Stimulated activated CD4-positive, alpha-beta T cell treated with anti-CD3 and anti-CD28 coated beads, Interleukin-1b, Interleukin-23, amount 100 ng/mL, for 24 hours (primary cell): Measurements from ENCODE around the gene COLEC11.

ENCODE experiments used
- DNase-seq, 4 experiments: peaks; one replicate each; pipeline ENCODE4 v3.0.0-alpha.2; 2020; ENCODE audit warnings: low read depth in 4 of 4, low spot score in 1 of 4

Gene COLEC11

GRCh38 chr2:3670376-3670775, 75.5 kb downstream of the COLEC11 start:
- DNase-seq = no peak

GRCh38 chr2:3670941-3671340, 76.0 kb downstream of the COLEC11 start:
- no peak for DNase-seq

DNA sequence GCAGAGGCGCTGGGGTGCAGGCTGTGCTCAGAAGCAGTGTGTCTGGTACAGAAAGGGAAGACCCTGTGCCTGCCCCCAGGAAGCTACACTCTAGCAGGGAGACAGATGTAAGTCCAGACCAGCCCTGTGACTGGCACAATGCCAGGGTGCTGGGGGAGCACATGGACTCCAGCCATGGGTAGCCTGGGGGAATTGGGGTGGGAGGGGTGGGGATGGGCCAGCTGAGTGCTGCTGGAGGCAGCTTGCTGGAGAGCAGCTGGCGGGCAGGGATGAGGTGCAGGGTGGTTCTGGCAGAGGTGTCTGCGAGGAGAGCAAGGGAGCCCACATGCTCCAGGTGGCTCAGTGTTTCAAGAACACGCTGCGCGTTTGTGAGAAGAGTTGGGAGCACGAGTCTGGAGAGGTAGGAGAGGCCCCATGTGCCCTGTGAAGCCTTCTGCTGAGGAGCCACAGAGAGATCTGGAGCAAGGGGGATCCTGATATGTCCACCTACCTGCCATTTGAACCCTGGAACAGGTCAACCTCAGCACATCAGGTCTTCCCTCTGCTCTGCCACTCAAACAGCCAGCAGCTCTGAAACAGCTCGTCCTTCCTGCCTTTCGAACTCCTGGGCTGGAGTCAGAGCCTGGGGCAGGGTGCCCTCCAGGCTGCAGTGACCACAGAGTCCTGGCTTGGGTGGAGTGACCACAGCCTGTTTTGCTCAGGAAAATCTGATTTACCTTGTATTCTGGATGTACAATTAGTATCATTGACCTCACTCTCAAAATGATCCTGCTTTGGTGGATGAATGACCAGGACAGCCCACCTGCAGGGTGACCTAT, 78.2 kb downstream of the COLEC11 start:
- DNase-seq = no peak

DNA sequence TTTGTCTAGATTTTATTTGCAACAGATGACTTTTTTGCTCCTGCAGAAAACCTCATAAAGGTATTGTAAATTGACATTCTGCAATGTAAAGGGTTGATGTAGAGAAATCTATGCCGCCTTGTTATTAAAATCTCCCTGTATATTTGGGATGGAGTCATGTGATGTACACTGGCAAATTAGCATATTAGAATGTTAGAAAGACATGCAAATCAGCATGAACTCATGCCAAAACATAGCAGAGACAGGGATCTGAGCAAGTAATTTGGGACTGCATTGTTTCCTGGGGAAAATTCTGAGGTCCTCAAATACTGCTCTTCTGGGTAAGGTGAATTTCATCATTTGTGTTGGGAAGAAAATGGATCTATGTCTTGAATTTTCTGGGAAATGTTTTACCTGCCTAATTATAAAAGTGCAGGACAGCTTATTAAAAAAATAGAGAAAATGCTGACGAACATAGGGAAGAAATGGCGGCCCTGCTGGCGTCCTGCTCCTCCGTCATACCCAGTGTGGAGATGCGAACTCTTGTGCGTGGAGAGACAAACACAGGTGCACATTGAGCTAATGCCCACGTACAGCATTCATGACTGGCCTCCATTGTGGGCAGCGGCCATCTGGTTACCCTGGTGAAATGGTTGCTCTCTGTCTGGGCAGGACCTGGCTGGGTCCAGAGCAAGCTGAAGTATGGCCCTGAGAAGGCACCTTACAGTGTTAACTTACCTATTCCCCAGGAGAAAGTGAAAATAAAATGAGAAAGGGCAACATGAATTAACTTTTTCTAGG, 79.3 kb downstream of the COLEC11 start:
- DNase-seq = no peak

DNA sequence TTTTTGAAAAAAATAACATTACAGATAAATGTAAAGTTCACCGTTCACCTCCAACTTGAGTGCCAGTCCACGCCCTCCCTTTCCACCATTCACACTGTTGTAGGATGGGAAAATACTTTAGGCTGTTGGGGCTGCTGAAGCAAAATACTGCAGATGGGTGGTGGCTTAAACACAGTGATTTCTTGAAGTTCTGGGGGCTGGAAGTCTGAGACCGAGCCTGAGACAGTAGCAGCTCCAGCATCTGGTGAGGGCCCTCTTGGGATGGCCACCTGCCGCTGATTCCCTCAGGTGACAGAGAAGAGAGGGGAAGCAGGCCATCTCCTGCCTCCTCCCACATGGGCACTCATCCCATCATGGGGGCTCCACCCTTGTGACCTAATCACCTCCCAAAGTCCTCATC, 80.8 kb downstream of the COLEC11 start:
- no peak for DNase-seq

DNA sequence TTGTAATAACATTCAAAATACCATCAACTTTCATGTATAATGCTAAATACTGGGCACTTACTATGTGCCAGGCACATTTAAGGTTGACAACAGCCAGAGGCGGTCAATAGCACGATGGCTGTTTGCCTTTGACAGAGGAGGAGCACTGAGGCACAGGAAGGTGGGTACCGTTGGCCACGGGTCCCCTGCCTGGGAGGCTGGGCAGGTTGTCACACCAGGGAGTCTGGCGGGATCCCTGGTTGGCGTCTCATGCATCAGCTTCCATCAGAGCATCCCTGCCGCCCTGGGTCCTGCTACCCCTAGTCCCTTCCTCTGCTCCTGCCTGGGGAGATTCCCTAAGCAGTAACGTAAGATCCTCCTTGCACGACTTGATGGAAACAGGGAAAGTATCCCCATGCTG, 82.5 kb downstream of the COLEC11 start:
- DNase-seq = no peak

- no peak for DNase-seq
These were observed 83.3 kb downstream of the COLEC11 start for GRCh38 chr2:3678212-3678611.

- no peak for DNase-seq
These were observed 84.3 kb downstream of the COLEC11 start for GRCh38 chr2:3679180-3679579.

- DNase-seq = no peak
These were observed 84.9 kb downstream of the COLEC11 start for GRCh38 chr2:3679616-3680393.

GRCh38 chr2:3680548-3681345, 85.8 kb downstream of the COLEC11 start:
- DNase-seq = no peak

DNA sequence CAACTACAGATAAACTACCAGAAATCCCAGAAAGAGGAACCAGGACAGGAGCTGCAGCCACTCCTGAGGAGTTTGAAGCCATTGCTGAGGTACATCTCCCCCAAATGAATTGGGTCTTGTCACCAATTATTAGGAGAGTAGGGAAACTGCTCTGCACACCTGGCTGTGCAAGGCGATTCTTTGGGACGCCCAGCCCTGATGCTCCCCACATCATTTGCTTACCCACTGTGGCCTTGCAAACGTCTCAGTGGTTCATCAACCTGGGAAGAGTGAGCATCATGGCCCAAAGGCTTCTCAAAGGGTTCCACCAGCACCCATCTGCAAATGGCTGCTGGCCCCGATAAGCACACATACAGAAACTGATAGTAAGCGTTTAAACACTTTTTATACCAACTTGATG, 86.7 kb downstream of the COLEC11 start:
- DNase-seq = no peak

DNA sequence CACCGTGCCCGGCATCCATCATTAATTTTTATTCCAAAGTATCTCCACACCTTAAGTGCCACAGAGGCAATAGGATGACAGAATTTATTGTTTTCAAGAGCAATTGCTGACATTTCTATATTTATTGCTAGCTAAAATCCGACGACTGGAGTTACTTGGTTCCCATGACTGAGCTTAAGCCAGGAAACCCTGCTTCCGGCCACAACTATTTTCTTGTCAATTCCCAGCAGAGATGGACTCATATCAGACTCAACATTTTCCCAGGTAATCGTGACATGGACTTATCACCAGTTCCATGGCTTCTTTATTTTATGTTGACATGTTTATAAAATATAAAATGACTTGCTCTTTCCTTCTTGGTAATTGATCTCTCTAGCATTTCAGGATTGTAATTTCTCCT, 87.9 kb downstream of the COLEC11 start:
- DNase-seq = no peak

DNA sequence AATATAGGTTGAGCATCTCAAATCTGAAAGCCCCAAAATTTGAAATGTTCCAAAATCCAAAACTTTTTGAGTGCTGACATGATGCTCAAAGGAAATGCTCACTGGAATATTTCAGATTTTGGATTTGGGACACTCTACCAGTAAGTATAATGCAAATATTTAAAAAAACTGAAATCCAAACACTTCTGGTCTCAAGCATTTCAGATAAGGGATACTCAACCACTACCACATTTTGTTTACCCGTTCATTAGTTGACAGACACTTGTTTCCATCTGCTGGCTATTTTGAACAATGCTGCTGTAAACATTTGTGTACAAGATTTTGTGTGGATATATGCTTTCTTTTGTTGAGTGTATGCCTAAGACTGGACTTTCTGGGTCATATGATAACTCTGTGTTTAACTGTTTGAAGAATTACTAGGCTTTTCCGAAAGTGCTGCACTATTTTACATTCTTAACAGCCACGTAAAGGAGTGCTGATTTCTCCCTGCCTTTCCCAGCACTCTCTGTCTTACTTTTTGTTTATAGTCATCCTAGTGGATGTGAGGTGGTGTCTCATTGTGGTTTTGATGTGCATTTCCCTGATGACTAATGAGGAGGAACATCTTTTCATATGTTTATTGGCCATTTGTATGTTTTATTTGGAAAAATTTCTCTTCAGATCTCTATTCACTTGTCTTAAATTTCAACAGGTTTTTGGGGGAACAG, 89.0 kb downstream of the COLEC11 start:
- no peak for DNase-seq

- DNase-seq = no peak
These were observed 95.3 kb downstream of the COLEC11 start for GRCh38 chr2:3689998-3690748.

DNA sequence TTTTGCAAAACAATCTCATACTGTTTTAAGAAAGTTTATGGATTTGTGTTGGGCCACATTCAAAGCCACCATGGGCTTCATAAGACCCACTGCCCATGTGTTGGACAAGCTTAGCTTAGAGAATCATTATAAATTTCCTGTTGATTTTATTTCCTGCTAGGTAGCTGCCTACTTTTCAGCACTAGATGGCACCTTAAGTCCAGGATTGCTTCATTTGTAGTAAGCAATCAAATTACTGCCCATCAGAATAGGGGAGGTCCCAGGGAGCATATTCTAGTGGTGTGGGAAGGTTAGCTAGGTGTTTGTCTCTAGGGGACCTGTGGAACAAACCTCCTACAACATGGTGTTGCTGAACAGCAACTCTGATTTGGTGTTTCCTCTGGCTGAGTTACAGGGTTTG, 97.5 kb downstream of the COLEC11 start:
- DNase-seq = no peak
